Ramos (cell line): ENCODE data around the gene CCDC83.
"Not testable (repeated sequence)": the region's sequence is repeated elsewhere in the genome, so short reads cannot be mapped to it uniquely, and the experiment has no call there.

Source experiments
- in situ Hi-C: fragments of 300-500 bp; cut with MboI; formaldehyde crosslinking; loops from one replicate; pipeline ENCODE4 v1.14.3; 2022; ENCODE audit warnings: low sequenced_read_pairs; ENCODE audit not compliant: unreplicated experiment

The CCDC83 gene

DNA sequence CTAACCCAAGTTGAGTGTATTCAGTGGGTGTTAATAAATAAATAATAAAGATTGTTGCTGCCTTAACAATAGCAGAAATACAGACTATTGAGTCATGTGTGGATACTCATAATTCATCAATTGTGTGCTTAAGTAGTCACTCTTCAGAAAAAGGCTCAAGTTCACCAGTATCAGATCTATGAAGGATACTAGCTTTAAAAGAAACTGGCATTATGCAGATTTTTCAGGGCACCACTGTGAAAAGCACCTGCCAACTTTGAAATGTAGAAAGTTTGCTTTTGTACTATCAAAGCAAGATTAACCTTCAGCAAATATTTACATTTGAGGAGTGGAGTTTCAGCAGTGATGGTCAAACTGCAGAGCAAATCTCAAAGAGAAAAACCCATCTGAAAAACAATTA is 24.1 kb upstream of the CCDC83 start:
- in situ Hi-C loops, result no loop called here

DNA sequence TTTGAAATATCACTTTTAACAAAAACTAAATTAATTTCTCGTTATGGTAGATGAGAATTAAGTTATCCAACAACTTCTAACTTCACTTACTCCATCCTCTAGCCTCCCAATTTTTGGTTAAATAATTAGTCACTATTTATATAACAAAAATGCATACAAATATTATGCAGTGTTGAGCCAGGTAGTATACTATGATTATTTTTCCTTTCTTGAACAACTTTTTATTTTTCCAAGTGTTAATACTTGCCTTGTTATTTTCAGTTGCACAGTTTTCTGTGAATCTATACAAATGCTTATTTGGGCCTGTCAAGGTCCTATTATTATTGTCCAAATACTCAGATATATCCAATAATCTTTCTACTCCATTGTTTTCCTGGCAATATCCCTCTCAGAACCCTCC is 19.9 kb upstream of the CCDC83 start:
- in situ Hi-C loops, result no loop called here

DNA sequence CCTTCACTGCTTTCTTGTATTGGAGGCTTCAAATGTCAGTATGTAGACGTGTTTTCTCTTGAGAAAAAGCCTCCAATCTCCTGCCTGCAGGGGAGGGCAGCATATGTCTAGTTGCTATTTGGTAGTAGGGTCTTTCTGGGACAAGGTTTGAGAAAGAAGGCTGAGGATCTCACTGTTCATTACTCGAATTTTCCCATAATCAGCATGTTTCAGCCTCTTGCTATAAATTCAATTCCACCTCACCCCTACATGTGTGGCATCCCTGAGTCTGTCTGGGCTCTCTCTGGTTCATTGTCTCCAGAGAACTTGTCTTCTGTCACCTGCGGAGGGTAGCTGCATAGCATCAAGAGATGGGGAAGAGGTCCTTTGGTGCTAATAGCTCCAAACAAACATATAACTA is 19.5 kb upstream of the CCDC83 start:
- in situ Hi-C loops, result no loop called here

DNA sequence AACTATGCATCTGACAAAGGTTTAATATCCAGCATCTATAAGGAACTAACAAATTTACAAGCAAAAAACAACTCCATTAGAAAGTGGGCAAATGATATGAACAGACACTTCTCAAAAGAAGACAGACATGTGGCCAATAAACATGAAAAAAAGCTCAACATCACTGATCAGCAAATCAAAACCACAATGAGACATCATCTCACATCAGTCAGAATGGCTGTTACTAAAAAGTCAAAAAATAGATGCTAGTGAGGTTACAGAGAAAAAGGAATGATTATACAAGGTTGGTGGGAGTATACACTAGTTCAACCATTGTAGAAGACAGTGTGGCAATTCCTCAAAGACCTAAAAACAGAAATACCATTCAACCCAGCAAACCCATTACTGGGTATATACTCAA is 14.3 kb upstream of the CCDC83 start:
- in situ Hi-C loops, result not testable (repeated sequence)

DNA sequence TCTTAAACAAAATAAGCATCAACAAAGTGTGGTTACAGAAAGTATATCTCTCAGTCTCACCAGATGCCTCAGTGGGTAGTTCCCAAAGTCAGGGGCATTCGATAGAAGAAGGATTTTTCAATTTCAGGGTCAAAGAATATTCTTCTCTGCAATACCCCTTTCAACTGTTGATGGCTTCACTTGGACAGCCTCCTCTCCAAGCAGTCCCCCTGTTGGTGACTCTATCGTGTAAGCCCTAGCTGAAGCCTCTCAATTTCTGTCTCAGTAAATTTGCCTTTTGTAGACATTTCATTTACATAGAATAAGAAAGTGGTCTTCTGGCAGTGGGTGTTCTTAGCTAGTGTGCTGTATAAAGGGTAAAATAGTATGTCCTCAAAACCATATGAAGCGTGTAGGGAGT is 11.3 kb upstream of the CCDC83 start:
- in situ Hi-C loops, result no loop called here

DNA sequence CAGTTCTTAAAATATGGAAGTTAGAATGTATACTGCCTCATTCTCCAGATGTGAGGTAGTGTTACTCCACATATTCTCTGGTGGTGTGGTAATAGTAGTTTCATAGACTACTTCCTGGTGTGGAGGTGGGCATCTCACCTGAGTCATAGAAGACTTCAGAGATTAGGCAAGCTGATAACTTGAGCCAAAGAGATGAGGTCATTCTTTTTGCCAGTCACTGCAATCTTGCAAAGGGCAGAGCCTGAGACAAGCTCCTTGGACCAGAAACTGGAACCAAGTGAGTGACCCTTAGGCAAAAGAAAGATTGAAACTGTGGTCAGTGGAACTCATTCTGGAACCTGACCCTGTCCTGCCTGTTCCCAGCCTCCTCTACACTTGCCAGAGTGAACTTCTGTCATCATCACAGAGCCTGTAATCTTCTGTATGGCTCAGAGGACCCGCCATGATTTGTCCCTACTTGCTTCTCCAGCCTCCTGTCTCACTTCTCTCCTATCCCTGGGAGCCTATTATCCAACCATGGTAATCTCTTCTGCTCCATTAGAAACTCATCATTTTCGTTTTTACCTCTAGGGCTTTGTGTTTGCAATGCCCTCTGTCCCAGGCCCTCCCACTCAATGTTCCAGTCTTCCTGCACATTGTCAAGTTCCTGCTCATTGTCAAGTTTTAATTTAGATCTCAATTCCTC is 10.6 kb upstream of the CCDC83 start:
- in situ Hi-C loops, result no loop called here

DNA sequence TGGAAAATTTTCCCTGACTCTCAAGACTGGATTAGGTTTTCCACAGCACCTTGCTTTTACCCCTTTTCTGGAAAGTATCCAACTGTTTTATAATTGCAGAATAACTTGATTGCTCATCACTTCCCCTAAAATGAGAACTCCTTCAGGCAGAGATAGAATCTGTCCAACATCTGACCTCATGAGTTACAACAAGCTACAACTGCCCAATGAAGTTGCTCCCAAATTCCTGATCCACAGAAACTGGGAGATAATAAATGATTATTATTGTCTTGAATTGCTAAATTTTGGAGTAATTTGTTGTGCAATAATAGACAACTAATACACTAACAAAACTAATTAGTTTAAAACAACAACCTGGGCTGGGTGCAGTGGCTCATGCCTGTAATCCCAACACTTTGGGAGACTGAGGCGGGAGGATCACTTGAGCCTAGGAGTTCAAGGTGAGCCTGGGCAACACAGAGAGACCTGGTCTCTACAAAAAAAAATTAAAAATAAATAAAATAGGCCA is 10.0 kb upstream of the CCDC83 start:
- in situ Hi-C loops, result no loop called here

DNA sequence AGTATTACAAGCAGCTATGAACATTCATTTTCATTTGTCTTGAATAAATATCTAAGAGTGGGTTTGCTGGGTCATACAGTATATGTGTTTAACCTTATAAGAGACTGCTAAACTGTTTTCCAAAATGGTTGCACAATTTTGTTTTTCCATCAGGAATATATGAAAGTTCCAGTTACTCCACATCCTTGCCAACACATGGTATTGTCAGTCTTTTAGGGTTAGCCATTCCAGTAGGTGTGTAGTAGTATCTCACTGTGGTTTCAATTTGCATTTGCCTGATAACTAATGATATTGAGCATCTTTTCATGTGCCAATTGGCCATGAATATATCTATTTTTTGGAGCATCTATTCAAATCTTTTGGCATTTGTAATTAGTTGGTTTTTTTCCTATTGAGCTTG is 7.7 kb upstream of the CCDC83 start:
- in situ Hi-C loops, result no loop called here

DNA sequence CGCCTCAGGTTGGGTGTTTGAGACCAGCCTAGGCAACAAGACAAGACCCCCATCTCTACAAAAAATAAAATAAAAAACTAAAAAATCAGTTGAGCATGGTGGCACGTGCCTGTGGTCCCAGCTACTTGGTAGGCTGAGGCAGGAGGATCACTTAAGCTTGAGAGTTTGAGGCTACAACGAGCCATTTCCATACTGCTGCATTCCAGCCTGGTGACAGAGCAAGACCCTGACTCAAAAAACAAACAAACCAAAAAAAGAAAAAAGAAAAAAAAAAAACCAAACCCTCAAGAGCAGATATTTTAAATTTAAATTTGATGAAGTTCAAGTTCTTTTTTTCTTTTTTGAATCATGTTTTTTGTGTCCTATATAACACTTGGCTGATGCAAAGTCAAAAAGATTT is 7.2 kb upstream of the CCDC83 start:
- in situ Hi-C loops, result no loop called here

DNA sequence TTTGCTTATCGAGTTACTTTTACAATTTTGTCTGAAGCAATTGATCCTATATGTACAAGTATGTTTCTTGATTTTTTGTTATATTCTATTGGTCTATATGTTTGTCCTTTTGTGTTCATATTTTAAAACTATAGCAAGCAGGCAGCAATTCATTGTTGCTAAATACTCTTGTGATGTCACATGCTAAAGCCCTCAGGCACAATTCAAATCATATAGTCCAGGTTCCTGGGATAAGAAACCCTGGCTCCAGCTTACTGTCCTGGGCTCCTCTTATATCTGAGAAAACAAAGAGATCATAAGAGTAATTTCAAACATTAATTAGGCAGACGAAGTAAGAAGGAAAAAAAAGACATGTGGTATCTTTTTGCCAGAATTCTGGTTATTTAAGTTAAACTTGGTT is 6.6 kb upstream of the CCDC83 start:
- in situ Hi-C loops, result no loop called here

DNA sequence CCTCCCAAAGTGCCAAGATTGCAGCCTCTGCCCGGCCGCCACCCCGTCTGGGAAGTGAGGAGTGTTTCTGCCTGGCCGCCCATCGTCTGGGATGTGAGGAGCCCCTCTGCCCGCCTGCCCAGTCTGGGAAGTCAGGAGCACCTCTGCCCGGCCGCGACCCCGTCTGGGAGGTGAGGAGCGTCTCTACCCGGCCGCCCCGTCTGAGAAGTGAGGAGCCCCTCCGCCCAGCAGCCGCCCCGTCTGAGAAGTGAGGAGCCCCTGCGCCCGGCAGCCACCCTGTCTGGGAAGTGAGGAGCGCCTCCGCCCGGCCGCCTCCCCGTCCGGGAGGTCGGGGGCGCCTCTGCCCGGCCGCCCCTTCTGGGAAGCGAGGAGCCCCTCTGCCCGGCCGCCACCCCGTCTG is 2.4 kb upstream of the CCDC83 start:
- in situ Hi-C loops, result loop anchor here (10.0 to 25.0 kb wide), 2 partner anchors 442 to 960 kb away; partner anchors contain the start of gene PRSS23

DNA sequence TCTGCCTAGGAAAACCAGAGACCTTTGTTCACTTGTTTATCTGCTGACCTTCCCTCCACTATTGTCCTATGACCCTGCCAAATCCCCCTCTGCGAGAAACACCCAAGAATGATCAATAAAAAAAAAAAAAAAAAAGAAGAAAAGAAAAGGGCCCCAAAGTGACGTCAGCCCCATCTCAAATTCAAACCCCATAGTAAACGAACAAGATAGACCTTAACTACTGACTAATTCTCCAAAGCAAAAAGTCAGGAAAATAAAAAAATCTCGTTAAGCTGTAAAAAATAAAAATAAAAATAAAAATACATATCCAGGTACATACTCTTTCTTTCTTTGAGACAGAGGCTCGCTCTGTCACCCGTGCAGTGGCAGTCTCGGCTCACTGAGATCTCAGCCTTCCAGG is 1.6 kb upstream of the CCDC83 start:
- in situ Hi-C loops, result loop anchor here (10.0 to 25.0 kb wide), 2 partner anchors 441 to 959 kb away; partner anchors contain the start of gene PRSS23

DNA sequence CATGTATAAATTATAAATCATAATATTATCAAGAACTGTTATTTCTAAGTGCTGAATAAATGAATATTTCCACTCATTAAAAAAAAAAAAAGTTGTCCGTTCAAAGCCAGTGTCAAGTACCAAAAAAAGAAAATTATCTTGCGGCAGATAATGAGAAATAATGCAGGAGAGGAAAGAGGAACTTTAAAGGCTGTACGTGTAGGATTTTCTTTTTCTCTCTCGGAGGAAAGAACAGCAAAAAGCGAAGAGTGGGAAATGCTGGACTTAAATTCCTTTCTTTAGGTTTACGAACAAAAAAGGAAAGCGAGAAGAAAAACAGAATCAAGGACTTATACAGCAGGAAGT is 999 bp upstream of the CCDC83 start:
- in situ Hi-C loops, result loop anchor here (10.0 to 25.0 kb wide), 2 partner anchors 441 to 958 kb away; partner anchors contain the start of gene PRSS23

DNA sequence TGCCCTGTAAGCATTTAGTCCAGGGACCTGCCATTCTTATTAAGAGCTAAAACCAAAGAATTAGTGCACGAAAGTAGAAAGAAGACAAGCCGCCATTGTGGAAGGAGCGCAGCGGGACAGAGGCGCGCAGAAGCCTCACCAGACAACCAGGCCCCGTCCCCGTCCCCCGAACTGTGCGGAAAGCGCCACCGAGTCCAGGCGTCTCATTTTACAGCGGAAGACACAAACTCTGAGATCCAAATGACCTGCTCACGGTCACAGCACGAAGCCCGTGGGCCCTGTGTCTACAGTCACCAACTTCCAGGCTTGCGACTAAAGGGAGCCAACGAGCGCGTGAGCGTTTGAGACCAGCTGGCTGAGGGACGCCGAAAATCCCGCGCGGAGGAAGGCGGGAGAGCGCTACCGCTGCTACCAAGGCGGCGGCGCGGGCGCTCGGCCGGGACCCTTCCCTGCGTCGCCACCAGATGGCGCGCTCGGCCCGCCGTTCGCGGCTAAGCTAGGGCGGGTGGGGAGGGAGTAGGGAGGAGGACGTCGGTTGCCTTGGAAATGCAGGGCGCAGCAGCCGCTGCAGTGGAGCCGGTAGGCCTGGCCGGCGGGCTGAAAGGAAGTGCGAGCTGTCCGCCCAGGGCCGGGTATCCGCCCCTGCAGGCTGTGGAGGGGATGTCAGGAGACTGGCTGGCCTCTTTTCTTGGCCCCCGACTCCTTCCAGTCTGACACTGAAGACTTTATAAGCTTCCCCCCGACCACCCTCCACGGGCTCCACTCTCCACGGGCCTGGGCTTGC is 434 bp upstream of the CCDC83 start:
- in situ Hi-C loops, result loop anchor here (10.0 to 25.0 kb wide), 2 partner anchors 440 to 958 kb away; partner anchors contain the start of gene PRSS23

DNA sequence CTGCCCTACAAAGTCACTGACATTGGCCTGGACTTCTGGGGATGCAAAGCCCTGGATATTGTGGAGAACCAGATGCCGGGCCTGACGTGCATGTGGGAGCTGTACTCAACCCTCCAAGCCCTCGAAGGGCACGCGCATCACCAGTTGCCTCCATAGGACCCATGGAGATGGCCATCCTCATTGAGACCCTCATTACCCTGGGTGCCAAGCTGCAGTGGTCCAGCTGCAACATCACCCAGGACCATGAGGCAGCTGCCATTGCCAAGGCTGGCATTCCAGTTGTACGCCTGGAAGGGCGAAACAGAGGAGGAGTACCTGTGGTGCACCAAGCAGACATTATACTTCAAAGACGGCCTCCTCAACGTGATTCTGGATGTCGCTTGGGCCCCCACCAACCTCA is 1.9 kb downstream of the CCDC83 start:
- in situ Hi-C loops, result loop anchor here (10.0 to 25.0 kb wide), 2 partner anchors 438 to 955 kb away; partner anchors contain the start of gene PRSS23

DNA sequence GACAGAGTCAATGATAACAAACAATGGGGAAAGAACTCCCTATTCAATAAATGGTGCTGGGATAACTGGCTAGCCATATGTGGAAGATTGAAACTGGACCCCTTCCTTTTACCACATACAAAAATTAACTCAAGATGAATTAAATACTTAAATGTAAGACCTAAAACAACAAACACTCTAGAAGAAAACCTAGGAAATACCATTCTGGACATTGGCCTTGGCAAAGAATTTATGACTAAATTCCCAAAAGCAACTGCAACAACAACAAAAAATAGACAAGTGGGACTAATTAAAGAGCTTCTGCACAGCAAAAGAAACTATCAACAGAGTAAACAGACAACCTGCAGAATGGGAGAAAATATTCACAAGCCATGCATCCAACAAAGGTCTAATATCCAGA is 4.4 kb downstream of the CCDC83 start:
- in situ Hi-C loops, result loop anchor here (10.0 to 25.0 kb wide), 2 partner anchors 435 to 953 kb away; partner anchors contain the start of gene PRSS23

DNA sequence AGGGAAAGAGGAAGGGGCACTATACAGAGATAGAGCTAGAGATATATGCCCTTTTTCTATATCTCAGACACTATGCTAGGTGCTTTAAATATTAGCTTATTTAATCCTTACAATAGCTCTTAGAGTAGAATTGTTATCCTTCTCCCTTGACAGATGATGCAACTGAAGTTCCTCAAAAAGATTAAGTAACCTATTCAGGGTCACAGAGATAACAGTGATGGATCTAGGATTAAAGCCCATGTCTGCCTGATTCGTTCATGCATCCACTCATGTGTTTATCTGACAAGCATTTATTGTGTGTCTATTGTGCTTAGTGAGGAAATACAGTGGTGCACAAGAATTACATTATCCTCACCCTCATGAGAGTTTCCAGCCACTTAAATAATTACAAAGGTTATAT is 8.7 kb downstream of the CCDC83 start:
- in situ Hi-C loops, result loop anchor here (25.0 kb wide), 1 partner anchor 948 kb away; the partner anchor contains the start of gene PRSS23

DNA sequence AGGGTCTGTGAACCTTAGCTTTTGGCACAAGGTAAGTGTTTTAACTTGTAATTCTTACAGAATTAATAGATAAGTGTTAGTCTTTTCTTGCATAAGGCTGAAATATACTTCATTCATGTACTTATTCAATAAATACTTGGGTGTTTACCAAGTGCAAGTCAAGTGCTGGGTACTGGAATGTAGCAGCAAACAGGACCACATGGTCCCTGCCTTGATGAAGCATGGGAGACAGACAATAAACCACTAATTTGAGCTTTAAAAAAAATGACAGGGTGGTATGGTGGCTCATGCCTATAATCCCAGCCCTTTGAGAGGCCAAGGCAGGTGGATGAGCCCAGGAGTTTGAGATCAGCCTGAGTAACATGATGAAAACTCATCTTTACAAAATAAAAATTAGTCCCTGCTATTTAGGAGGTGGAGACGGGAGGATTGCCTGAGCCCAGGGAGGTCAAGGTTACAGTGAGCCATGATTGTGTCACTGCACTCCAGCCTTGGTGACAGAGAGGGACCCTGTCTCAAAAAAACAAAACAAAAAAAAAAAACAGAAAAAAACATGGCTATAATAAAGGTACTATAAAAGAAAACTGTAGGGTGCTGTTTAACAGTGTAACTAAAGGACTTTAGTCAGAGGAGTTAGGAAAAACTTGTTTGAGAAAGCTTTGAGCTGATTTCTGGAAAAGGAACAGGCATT is 11.1 kb downstream of the CCDC83 start:
- in situ Hi-C loops, result loop anchor here (25.0 kb wide), 1 partner anchor 946 kb away; the partner anchor contains the start of gene PRSS23

DNA sequence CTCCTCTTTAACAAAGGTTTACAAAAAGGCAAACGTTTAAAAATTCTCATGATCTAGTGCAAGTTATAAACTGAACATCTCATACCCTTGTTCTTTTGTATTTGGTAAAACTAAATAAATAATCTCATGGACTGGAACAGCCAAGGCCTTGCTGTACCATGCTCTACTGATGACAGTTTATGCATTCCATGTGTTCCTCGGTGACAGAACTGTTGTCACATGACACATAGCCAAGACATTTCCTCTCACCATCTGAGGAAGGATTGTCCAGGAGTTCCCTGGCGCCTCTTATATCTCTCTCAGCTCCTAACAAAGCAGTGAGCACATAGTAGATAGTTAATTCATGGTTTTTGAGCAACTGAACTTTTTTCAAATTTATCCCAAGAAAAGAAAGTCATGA is 12.6 kb downstream of the CCDC83 start:
- in situ Hi-C loops, result loop anchor here (25.0 kb wide), 1 partner anchor 945 kb away; the partner anchor contains the start of gene PRSS23

DNA sequence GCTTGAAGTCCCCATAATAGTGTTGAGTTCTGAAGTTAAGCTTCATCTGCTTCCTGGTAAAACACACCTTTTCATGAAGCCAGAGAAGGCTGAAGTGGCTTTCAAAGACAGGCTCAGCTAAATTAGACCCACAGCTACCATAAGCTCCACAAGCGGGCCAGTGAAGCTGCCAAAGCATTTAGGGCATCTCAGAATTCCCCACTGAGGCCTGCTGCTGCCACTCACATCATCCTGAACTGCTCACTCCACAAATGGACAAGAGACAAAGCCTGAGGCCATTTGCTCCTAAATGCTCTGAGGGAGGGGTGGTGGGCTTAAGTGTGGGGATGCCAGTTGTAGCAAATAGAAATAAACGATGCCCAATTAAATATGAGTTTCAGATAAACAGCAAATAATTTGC is 14.6 kb downstream of the CCDC83 start:
- in situ Hi-C loops, result loop anchor here (25.0 kb wide), 1 partner anchor 943 kb away; the partner anchor contains the start of gene PRSS23
